Measurements from ENCODE around the gene ZNF57. TPM values are rescaled to one million over a fixed set of nuclear protein-coding genes. Genes with fewer than 3 reads are reported as not detected.
"Not testable (repeated sequence)": the region's sequence is repeated elsewhere in the genome, so short reads cannot be mapped to it uniquely, and the experiment has no call there.

ZNF57 gene
- total RNA-seq, 1 donor from 2014 or later, result 5.1 TPM

- no peak for DNase-seq
Observed at GRCh38 chr19:2957160-2957559, 56.4 kb downstream of the ZNF57 start.

GRCh38 chr19:2960120-2960519 is 59.4 kb downstream of the ZNF57 start:
- no peak for DNase-seq

GRCh38 chr19:2962018-2962670 is 61.4 kb downstream of the ZNF57 start:
- peak; percentile 87 for DNase-seq

GRCh38 chr19:2963122-2963521 is 62.4 kb downstream of the ZNF57 start:
- DNase-seq, result no peak

GRCh38 chr19:2963631-2964030 is 62.9 kb downstream of the ZNF57 start:
- not testable (repeated sequence) for DNase-seq

GRCh38 chr19:2964874-2965273 is 64.1 kb downstream of the ZNF57 start:
- no peak for DNase-seq

- no peak for DNase-seq
Observed at GRCh38 chr19:2967972-2968371, 67.2 kb downstream of the ZNF57 start.

Other genes with a start within 250 kb of the ZNF57 start
- gene GNG7, start 198.2 kb upstream of the ZNF57 start, total RNA-seq, result 1.0 and 1.4 TPM in 2 replicates
- 0.23 and 0.51 TPM in 2 replicates for gene DIRAS1, start 179.6 kb upstream of the ZNF57 start, total RNA-seq
- gene SLC39A3, start 160.9 kb upstream of the ZNF57 start, total RNA-seq, result 24.5 and 26.6 TPM in 2 replicates
- 45.4 and 65.4 TPM in 2 replicates for gene SGTA, start 117.7 kb upstream of the ZNF57 start, total RNA-seq
- gene THOP1, start 115.4 kb upstream of the ZNF57 start, total RNA-seq, result 51.7 and 160 TPM in 2 replicates
- gene ZNF554, start 81.1 kb upstream of the ZNF57 start, total RNA-seq, result 3.1 and 4.9 TPM in 2 replicates
- 7.9 and 9.7 TPM in 2 replicates for gene ZNF555, start 59.5 kb upstream of the ZNF57 start, total RNA-seq
- under 0.01 TPM in 1 of 2 replicates, not detected in the other for gene ZNF556, start 33.6 kb upstream of the ZNF57 start, total RNA-seq
- 6.4 and 7.8 TPM in 2 replicates for gene ZNF77, start 44.0 kb downstream of the ZNF57 start, total RNA-seq
- gene TLE6, start 76.6 kb downstream of the ZNF57 start, total RNA-seq, result 2.0 and 2.7 TPM in 2 replicates
- 21.8 and 25.7 TPM in 2 replicates for gene TLE2, start 128.4 kb downstream of the ZNF57 start, total RNA-seq
- 81.7 and 147 TPM in 2 replicates for gene TLE5, start 161.6 kb downstream of the ZNF57 start, total RNA-seq
- 80.8 and 87.2 TPM in 2 replicates for gene GNA11, start 193.4 kb downstream of the ZNF57 start, total RNA-seq
- under 0.01 and 0.23 TPM in 2 replicates for gene GNA15, start 235.1 kb downstream of the ZNF57 start, total RNA-seq